GM21367 (cell line): ENCODE data around the gene PDE3B.
A peak's percentile ranks its signal among the peaks of the same experiment; 100 is the strongest.
"Not testable (repeated sequence)": the region's sequence is repeated elsewhere in the genome, so short reads cannot be mapped to it uniquely, and the experiment has no call there.

Source experiments
- ATAC-seq: cut with Tn5 transposase; IDR thresholded peaks from one replicate; pipeline ENCODE4 v1.9.1; 2021; ENCODE audit not compliant: unreplicated experiment

The PDE3B gene

GRCh38 chr11:14638561-14638960, 5.0 kb upstream of the PDE3B start:
- no peak for ATAC-seq

GRCh38 chr11:14641801-14642200, 1.8 kb upstream of the PDE3B start:
- no peak for ATAC-seq

- ATAC-seq = no peak
Measured at GRCh38 chr11:14642453-14642852, 1.2 kb upstream of the PDE3B start.

- no peak for ATAC-seq
Measured at GRCh38 chr11:14642873-14643696, 519 bp upstream of the PDE3B start.

GRCh38 chr11:14644226-14645014, 816 bp downstream of the PDE3B start:
- ATAC-seq = peak; percentile 61

- ATAC-seq = no peak
Measured at GRCh38 chr11:14645015-14645912, 1.7 kb downstream of the PDE3B start.

GRCh38 chr11:14645985-14646900, 2.6 kb downstream of the PDE3B start:
- no peak for ATAC-seq

- no peak for ATAC-seq
Measured at GRCh38 chr11:14650064-14650463, 6.5 kb downstream of the PDE3B start.

- ATAC-seq = no peak
Measured at GRCh38 chr11:14653090-14653489, 9.5 kb downstream of the PDE3B start.

- no peak for ATAC-seq
Measured at GRCh38 chr11:14655435-14655834, 11.8 kb downstream of the PDE3B start.

GRCh38 chr11:14656536-14657457, 13.2 kb downstream of the PDE3B start:
- no peak for ATAC-seq

- no peak for ATAC-seq
Measured at GRCh38 chr11:14657841-14658240, 14.2 kb downstream of the PDE3B start.

- not testable (repeated sequence) for ATAC-seq
Measured at GRCh38 chr11:14664926-14665325, 21.3 kb downstream of the PDE3B start.

GRCh38 chr11:14667329-14667728, 23.7 kb downstream of the PDE3B start:
- not testable (repeated sequence) for ATAC-seq

GRCh38 chr11:14668731-14669301, 25.2 kb downstream of the PDE3B start:
- no peak for ATAC-seq

GRCh38 chr11:14669499-14669898, 25.9 kb downstream of the PDE3B start:
- ATAC-seq = no peak

GRCh38 chr11:14669958-14670357, 26.4 kb downstream of the PDE3B start:
- ATAC-seq = no peak

GRCh38 chr11:14672635-14673034, 29.0 kb downstream of the PDE3B start:
- no peak for ATAC-seq

GRCh38 chr11:14673421-14673820, 29.8 kb downstream of the PDE3B start:
- no peak for ATAC-seq
